AG04449 (cell line): ENCODE data around the gene GPRIN3.

ENCODE experiments used
- CTCF ChIA-PET: fragments of 350-600 bp; formaldehyde crosslinking; extraction: SDS; loops from one replicate; lab custom pipeline; 2021; ENCODE audit warnings: antibody characterized with exemption; lab: Yijun Ruan, JAX
- POLR2A ChIA-PET: fragments of 400-600, 350-600 bp; formaldehyde crosslinking; extraction: SDS; loops from one replicate; lab custom pipeline; 2020; ENCODE audit warnings: antibody characterized with exemption, inconsistent platforms; lab: Yijun Ruan, JAX
- DNase-seq: peaks from one replicate; pipeline ENCODE4 v3.0.0-alpha.2; 2010; ENCODE audit warnings: low read depth, low spot score
- H3K4me3 ChIP-seq: 2 replicates; pipeline ENCODE4 v1.5.1; 2011; ENCODE audit warnings: low read depth, mild to moderate bottlenecking, control low read depth, low read length
- CTCF ChIP-seq: IDR thresholded peaks from one replicate; pipeline ENCODE4 v1.5.1; 2011; ENCODE audit warnings: mild to moderate bottlenecking, moderate library complexity, low read length, control low read depth, inconsistent platforms; ENCODE audit not compliant: insufficient read depth; ENCODE audit errors: missing control alignments

GPRIN3 gene

GRCh38 chr4:89221167-89221867 lies 86.3 kb downstream of the GPRIN3 start:
- H3K4me3 ChIP-seq, result no peak overlapping the region
- POLR2A ChIA-PET, result no interaction called here
- no peak for TF ChIP-seq CTCF
- DNase-seq, result no peak
- CTCF ChIA-PET, result interaction anchor here (1.0 kb wide), 1 partner anchor 647 kb away, joined by 3 read pairs; no protein-coding TSS in a partner anchor

GRCh38 chr4:89218587-89218986 lies 89.0 kb downstream of the GPRIN3 start:
- no peak for DNase-seq
- H3K4me3 ChIP-seq, result no peak overlapping the region
- ChIA-PET POLR2A (no interaction called here), CTCF (interaction anchor here (1.6 kb wide), 1 partner anchor 9 kb away, joined by 3 read pairs; no protein-coding TSS in a partner anchor)
- TF ChIP-seq CTCF, result no peak

- H3K4me3 ChIP-seq, result no peak overlapping the region
- ChIA-PET POLR2A (no interaction called here), CTCF (interaction anchor here (1.6 kb wide), 2 partner anchors 9 to 10 kb away, joined by 3 to 11 read pairs; no protein-coding TSS in a partner anchor)
- no peak for DNase-seq
- no peak for TF ChIP-seq CTCF
These were observed 90.0 kb downstream of the GPRIN3 start for GRCh38 chr4:89217604-89218003.

- no peak for TF ChIP-seq CTCF
- no peak for DNase-seq
- CTCF ChIA-PET, result interaction anchor here (1.6 kb wide), 1 partner anchor 10 kb away, joined by 11 read pairs; no protein-coding TSS in a partner anchor
- H3K4me3 ChIP-seq, result no peak overlapping the region
- POLR2A ChIA-PET, result no interaction called here
These were observed 90.7 kb downstream of the GPRIN3 start for GRCh38 chr4:89216866-89217265.

GRCh38 chr4:89216422-89216821 lies 91.2 kb downstream of the GPRIN3 start:
- ChIA-PET POLR2A (no interaction called here), CTCF (interaction anchor here (1.6 kb wide), 1 partner anchor 10 kb away, joined by 7 read pairs; no protein-coding TSS in a partner anchor)
- no peak for DNase-seq
- no peak for TF ChIP-seq CTCF
- no peak overlapping the region for H3K4me3 ChIP-seq

- ChIA-PET POLR2A (no interaction called here), CTCF (interaction anchor here (1.6 kb wide), 1 partner anchor 10 kb away, joined by 7 read pairs; no protein-coding TSS in a partner anchor)
- H3K4me3 ChIP-seq, result no peak overlapping the region
- no peak for TF ChIP-seq CTCF
- no peak for DNase-seq
These were observed 91.9 kb downstream of the GPRIN3 start for GRCh38 chr4:89215736-89216135.
